Measurements from ENCODE around the gene BLOC1S2.
"Not testable (repeated sequence)": the region's sequence is repeated elsewhere in the genome, so short reads cannot be mapped to it uniquely, and the experiment has no call there.

Gene BLOC1S2

DNA sequence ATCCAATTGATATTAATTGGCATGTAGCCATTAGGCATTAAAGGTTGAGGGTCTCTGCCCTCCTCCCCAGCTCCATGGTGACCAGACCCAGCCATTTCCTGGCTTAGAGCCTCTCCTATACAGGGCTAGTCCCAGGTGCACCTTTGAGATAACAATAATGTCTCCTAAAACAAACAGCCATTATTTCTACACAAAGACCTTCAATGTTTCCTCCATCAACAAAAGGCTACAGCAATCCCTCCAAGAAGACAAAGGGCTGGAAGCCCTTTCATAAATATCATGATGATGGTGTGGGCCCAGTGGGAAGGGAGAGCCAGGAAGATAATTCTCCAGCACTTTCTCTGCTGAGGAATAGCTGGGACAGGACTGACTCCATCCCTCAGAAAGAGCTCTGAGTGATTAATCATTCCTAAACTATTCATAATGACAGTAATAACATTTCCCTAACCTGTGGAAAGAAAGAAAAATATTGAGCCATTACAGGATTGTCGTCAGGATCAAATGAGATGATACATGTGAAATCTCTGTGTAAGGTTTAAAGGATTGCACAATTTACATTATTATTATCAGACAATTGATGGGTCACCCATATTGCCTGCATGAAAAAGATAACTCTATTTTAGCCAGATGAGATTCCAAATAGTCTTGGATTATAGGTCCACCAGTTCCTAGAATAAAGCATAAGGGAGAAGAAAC is 33.4 kb upstream of the BLOC1S2 start:
- TF ChIP-seq Cebpa-rat (IDR thresholded peaks at IDR 0.05) = no peak
- no peak overlapping the region for H3K4me2 ChIP-seq
- no peaks in the 10 kb centered on the region for H3K36me3 ChIP-seq

DNA sequence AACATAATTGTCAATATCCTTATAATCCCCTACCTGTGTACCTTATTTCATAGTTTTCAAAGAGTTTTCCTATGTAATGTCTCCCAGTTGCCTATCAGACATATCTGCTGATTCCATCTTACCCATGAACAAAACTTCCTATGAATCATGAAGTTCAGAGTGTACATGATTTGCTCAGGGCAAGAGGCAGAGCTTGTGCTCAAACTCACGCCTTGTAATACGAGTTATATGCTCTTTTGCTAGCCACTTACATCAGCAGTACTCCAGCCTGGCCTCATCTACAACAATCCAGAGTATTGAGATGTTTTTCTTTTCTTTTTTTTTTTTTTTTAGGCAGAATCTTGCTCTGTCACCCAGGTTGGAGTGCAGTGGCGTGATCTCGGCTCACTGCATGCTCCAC is 31.7 kb upstream of the BLOC1S2 start:
- no peak for TF ChIP-seq Cebpa-rat (IDR thresholded peaks at IDR 0.05)
- H3K4me1 ChIP-seq = no peaks in the 10 kb centered on the region
- H4K20me1 ChIP-seq = no peaks in the 10 kb centered on the region
- H3K4me2 ChIP-seq = no peak overlapping the region
- no peak overlapping the region for H3K4me3 ChIP-seq
- H3K27me3 ChIP-seq = no peaks in the 10 kb centered on the region
- H3K36me3 ChIP-seq = no peaks in the 10 kb centered on the region
- H3K9ac ChIP-seq = no peak overlapping the region
- no peak overlapping the region for H3K27ac ChIP-seq
- H3K9me3 ChIP-seq = no peaks in the 10 kb centered on the region

More for the DNA sequence above, 33.4 kb upstream of the BLOC1S2 start:
- Histone ChIP-seq H3K9ac (no peak overlapping the region), H3K27ac (no peak overlapping the region), H3K9me3 (no peaks in the 10 kb centered on the region), H3K4me3 (no peak overlapping the region), H3K27me3 (no peaks in the 10 kb centered on the region), H3K4me1 (no peaks in the 10 kb centered on the region), H4K20me1 (no peaks in the 10 kb centered on the region)

DNA sequence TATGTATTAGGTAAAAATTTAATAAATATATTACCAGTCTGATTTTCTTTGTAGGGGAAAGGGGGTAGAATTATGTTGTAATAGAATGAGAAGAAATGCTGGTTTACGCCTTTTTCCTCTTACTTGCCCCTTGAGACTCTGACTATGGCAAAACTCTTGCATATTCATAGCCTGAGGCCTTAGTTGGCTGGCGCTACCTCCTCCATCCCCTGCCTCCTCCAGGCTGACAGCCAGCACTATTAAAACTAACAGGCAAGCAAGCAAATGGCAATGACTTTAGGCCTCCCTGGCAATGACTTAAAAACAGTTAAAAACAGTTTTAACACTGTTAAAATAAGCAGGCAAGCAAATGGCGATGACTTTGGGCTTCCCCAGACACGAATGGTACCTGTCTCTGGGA is 29.1 kb upstream of the BLOC1S2 start:
- no peaks in the 10 kb centered on the region for H3K36me3 ChIP-seq
- H3K4me2 ChIP-seq = no peak overlapping the region
- H3K4me1 ChIP-seq = no peaks in the 10 kb centered on the region
- H4K20me1 ChIP-seq = no peaks in the 10 kb centered on the region
- H3K27ac ChIP-seq = no peak overlapping the region
- H3K27me3 ChIP-seq = no peaks in the 10 kb centered on the region
- no peak for TF ChIP-seq Cebpa-rat (IDR thresholded peaks at IDR 0.05)
- no peaks in the 10 kb centered on the region for H3K9me3 ChIP-seq
- no peak overlapping the region for H3K9ac ChIP-seq
- no peak overlapping the region for H3K4me3 ChIP-seq

- H3K4me3 ChIP-seq = no peak overlapping the region
- H3K36me3 ChIP-seq = no peaks in the 10 kb centered on the region
- no peak overlapping the region for H3K4me2 ChIP-seq
- H3K9ac ChIP-seq = no peak overlapping the region
- no peaks in the 10 kb centered on the region for H3K27me3 ChIP-seq
- no peak overlapping the region for H3K27ac ChIP-seq
- H4K20me1 ChIP-seq = no peaks in the 10 kb centered on the region
- no peaks in the 10 kb centered on the region for H3K9me3 ChIP-seq
- no peaks in the 10 kb centered on the region for H3K4me1 ChIP-seq
- no peak for TF ChIP-seq Cebpa-rat (IDR thresholded peaks at IDR 0.05)
Observed at GRCh38 chr10:100311298-100311697, 24.8 kb upstream of the BLOC1S2 start.

- Histone ChIP-seq H3K27me3 (no peaks in the 10 kb centered on the region), H3K27ac (no peak overlapping the region), H3K4me3 (no peak overlapping the region), H3K4me2 (no peak overlapping the region), H3K9me3 (no peaks in the 10 kb centered on the region), H3K9ac (no peak overlapping the region), H3K36me3 (no peaks in the 10 kb centered on the region), H4K20me1 (no peaks in the 10 kb centered on the region), H3K4me1 (no peaks in the 10 kb centered on the region)
- no peak for TF ChIP-seq Cebpa-rat (IDR thresholded peaks at IDR 0.05)
Observed at GRCh38 chr10:100307684-100308083, 21.2 kb upstream of the BLOC1S2 start.

DNA sequence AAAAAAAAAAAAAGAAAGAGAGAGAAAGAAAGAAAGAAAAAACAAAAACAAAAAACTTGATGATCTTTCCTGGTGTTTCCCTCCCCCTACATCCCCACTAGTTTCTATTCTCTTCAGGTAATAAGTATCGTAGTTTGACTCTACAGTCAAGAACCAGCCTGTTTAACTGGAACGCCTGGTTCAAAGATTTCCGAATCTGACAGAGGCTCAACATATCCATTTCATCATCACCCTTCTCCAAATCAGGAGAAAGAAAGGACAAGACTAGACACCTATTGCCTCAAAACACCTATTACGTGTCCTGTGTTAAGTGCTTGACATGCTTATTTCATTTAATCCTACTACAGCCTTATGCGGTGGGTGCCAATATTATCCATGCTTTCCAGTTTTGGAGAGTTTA is 20.4 kb upstream of the BLOC1S2 start:
- Histone ChIP-seq H3K4me2 (no peak overlapping the region), H3K27me3 (no peaks in the 10 kb centered on the region), H4K20me1 (no peaks in the 10 kb centered on the region), H3K4me1 (no peaks in the 10 kb centered on the region), H3K9me3 (no peaks in the 10 kb centered on the region), H3K9ac (no peak overlapping the region), H3K27ac (no peak overlapping the region), H3K36me3 (no peaks in the 10 kb centered on the region), H3K4me3 (no peak overlapping the region)
- no peak for TF ChIP-seq Cebpa-rat (IDR thresholded peaks at IDR 0.05)

GRCh38 chr10:100304414-100304813 is 17.9 kb upstream of the BLOC1S2 start:
- Histone ChIP-seq H3K9ac (no peak overlapping the region), H3K4me2 (no peak overlapping the region), H3K4me1 (no peaks in the 10 kb centered on the region), H3K27me3 (no peaks in the 10 kb centered on the region), H4K20me1 (no peaks in the 10 kb centered on the region), H3K27ac (no peak overlapping the region), H3K36me3 (no peaks in the 10 kb centered on the region), H3K4me3 (no peak overlapping the region), H3K9me3 (no peaks in the 10 kb centered on the region)
- no peak for TF ChIP-seq Cebpa-rat (IDR thresholded peaks at IDR 0.05)

DNA sequence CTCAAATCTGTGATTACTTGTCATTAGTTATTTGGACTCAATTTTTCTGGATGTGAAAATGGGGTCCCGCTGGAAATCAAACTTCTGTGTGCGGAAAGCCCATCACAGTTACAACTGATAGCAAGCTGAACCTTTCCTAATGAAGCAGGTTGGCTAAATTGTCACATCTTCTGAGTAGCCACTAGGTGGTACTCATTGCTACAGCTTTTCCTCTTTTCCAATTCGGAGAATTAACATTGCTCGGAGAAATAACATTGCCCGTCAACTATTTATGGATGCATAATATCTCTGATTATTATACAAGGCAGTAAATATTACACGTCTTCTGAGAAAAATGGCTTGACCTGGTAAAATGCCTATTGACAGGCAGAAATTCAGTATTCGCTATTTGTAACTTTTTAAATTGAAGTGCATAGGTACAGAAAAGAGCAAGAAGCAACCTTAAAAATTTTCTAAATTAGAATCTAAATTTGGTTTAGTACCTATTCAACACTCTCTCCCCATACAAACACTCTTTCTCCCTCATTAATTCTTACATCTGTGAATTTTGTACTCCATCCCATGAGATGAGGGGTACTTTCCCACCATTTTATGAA is 17.3 kb upstream of the BLOC1S2 start:
- no peak for TF ChIP-seq Cebpa-rat (IDR thresholded peaks at IDR 0.05)
- no peaks in the 10 kb centered on the region for H4K20me1 ChIP-seq

GRCh38 chr10:100301123-100301522 is 14.6 kb upstream of the BLOC1S2 start:
- not testable (repeated sequence) for H3K4me3 ChIP-seq, H3K27ac ChIP-seq, H4K20me1 ChIP-seq, H3K4me2 ChIP-seq, H3K4me1 ChIP-seq, H3K9me3 ChIP-seq, H3K9ac ChIP-seq, H3K27me3 ChIP-seq, H3K36me3 ChIP-seq

More for the DNA sequence above, 17.3 kb upstream of the BLOC1S2 start:
- Histone ChIP-seq H3K36me3 (no peaks in the 10 kb centered on the region), H3K4me3 (no peak overlapping the region), H3K9me3 (no peaks in the 10 kb centered on the region), H3K27me3 (no peaks in the 10 kb centered on the region), H3K9ac (no peak overlapping the region), H3K4me2 (no peak overlapping the region), H3K27ac (no peak overlapping the region), H3K4me1 (no peaks in the 10 kb centered on the region)

- H4K20me1 ChIP-seq = no peaks in the 10 kb centered on the region
- no peaks in the 10 kb centered on the region for H3K4me1 ChIP-seq
- TF ChIP-seq Cebpa-rat (IDR thresholded peaks at IDR 0.05) = no peak
- H3K9me3 ChIP-seq = no peaks in the 10 kb centered on the region
- no peaks in the 10 kb centered on the region for H3K27me3 ChIP-seq
- no peak overlapping the region for H3K9ac ChIP-seq
- H3K4me3 ChIP-seq = no peak overlapping the region
- H3K4me2 ChIP-seq = no peak overlapping the region
- H3K36me3 ChIP-seq = no peaks in the 10 kb centered on the region
- H3K27ac ChIP-seq = no peak overlapping the region
Observed at GRCh38 chr10:100297242-100297641, 10.8 kb upstream of the BLOC1S2 start.
